ENCODE measurements around the gene SNTA1. TPM values are rescaled to one million over a fixed set of nuclear protein-coding genes. Genes with fewer than 3 reads are reported as not detected.
A peak's percentile ranks its signal among the peaks of the same experiment; 100 is the strongest.

Gene SNTA1
- total RNA-seq, 1 donor from 2014 or later, result 6.9 TPM

DNA sequence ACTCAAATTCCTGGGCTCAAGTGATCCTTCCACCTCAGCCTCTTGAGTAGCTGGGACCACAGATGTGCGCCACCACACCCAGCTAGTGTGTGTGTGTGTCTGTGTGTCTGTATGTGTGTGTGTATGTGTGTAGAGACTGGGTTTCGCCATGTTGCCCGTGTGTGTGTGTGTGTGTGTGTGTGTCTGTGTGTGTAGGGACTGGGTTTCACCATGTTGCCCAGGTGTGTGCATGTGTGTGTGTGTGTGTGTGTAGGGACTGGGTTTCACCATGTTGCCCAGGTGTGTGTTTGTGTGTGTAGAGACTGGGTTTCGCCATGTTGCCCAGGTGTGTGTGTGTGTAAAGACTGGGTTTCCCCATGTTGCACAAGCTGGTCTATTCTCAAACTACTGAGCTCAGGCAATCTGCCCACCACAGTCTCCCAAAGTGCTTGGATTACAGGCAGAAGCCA is 70.5 kb downstream of the SNTA1 start:
- TF ChIP-seq, protein P1, sequence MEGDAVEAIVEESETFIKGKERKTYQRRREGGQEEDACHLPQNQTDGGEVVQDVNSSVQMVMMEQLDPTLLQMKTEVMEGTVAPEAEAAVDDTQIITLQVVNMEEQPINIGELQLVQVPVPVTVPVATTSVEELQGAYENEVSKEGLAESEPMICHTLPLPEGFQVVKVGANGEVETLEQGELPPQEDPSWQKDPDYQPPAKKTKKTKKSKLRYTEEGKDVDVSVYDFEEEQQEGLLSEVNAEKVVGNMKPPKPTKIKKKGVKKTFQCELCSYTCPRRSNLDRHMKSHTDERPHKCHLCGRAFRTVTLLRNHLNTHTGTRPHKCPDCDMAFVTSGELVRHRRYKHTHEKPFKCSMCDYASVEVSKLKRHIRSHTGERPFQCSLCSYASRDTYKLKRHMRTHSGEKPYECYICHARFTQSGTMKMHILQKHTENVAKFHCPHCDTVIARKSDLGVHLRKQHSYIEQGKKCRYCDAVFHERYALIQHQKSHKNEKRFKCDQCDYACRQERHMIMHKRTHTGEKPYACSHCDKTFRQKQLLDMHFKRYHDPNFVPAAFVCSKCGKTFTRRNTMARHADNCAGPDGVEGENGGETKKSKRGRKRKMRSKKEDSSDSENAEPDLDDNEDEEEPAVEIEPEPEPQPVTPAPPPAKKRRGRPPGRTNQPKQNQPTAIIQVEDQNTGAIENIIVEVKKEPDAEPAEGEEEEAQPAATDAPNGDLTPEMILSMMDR (conservative IDR thresholded peaks at IDR 0.05; ENCODE audit: low read depth, low read length), result no peak
- DNase-seq (ENCODE audit: low read depth), result no peak
- no peak overlapping the region for H3K4me3 ChIP-seq (ENCODE audit: low read depth, low read length)

DNA sequence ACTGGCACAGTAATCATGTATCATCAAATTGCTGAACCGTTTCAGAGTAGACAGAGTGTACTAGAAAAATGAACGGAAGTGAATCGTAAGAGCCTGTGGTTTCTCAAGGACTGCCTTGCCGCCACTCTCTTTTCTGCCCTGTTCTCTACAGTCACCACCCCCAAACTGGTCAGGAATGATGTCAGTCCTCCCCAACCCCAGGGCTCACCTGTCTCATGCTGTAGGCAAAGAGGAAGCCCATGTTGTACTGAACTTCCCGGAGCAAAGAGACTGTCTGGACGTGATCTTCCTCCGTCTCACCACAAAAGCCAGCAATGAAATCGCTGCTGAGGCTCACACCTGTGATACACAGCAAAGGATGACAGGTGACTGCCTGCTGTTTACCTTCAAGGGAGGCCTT is 73.3 kb downstream of the SNTA1 start:
- DNase-seq (ENCODE audit: low read depth), result no peak
- TF ChIP-seq, protein P1 (conservative IDR thresholded peaks at IDR 0.05; ENCODE audit: low read depth, low read length), result no peak

DNA sequence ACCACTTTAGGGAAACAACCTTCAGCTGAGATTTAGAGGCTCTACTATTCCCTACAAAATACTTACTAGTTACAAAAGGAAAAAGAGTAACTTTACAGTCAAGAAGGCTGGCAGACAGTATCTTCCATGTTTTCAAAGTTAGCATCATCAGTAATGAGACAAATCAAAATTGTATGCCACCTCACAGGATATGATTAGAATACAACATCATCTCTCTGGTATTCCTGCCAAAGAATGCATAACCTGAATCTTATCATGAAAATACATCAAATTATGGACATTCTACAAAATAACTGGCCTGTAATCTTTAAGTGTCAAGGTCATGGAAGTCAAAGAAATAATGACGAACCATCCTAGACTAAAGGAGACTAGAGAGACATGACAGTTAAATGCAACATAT is 80.7 kb downstream of the SNTA1 start:
- TF ChIP-seq, protein P1 (conservative IDR thresholded peaks at IDR 0.05; ENCODE audit: low read depth, low read length), result no peak
- no peak for DNase-seq (ENCODE audit: low read depth)
- no peak overlapping the region for H3K4me3 ChIP-seq (ENCODE audit: low read depth, low read length)

More for the DNA sequence above, 73.3 kb downstream of the SNTA1 start:
- peak overlapping the region; percentile 16 for H3K4me3 ChIP-seq (ENCODE audit: low read depth, low read length)

DNA sequence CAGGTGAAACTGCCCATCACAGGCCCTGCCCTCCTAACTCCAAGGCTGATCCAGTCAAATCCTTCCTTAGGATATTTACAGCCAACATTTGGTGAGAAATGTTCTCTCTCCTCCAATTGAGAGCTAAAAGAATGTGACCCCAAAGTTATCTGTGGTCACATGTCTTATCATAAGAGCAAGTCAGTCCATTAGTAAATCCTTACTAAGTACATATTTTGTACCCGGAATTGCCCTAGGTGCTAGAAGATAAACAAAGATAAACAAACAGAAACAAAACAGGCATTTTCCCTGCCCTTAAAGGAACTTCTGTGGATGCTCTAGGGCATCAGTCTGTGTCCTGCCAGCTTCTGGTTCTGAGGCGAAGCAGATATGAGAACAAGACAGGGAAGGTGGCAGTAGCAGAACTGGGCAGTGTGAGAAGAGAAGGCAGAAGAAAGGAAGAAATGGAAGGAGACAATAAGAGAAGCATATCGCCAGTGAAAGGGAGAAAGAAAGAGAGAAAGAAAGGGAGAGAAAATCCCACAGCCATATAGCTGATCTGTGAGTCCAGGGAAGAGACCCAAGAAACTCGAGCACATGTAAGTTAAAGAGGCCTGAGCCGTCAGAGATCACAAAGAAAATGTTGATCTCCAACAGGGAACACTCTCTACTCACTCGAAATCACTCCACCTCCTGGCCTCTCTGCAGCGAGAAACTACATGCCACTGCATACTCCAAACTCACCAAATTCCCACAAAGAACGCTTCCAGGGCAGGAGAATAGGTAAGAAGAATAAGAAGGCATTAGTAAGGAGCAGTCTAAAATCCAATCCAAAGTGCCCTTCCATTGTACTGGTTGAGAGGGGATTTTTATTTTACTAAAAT is 83.9 kb downstream of the SNTA1 start:
- DNase-seq (ENCODE audit: low read depth), result no peak

More for the DNA sequence above, 83.9 kb downstream of the SNTA1 start:
- no peak overlapping the region for H3K4me3 ChIP-seq (ENCODE audit: low read depth, low read length)
- TF ChIP-seq, protein P1 (conservative IDR thresholded peaks at IDR 0.05; ENCODE audit: low read depth, low read length), result no peak

Other genes with a start within 250 kb of the SNTA1 start
- not detected in 2 replicates for gene BPIFA3, start 226.4 kb downstream of the SNTA1 start, total RNA-seq
- not detected in 2 replicates for gene BPIFA1, start 207.8 kb downstream of the SNTA1 start, total RNA-seq
- not detected in 2 replicates for gene BPIFB1, start 160.5 kb downstream of the SNTA1 start, total RNA-seq
- 28.8 and 42.1 TPM in 2 replicates for gene CDK5RAP1, start 42.2 kb downstream of the SNTA1 start, total RNA-seq
- gene CBFA2T2, start 46.3 kb upstream of the SNTA1 start, total RNA-seq, result 3.3 and 8.4 TPM in 2 replicates
- not detected in 2 replicates for gene C20orf144, start 218.6 kb upstream of the SNTA1 start, total RNA-seq
- gene ACTL10, start 223.2 kb upstream of the SNTA1 start, total RNA-seq, result 2.2 TPM in 2 replicates
- 13.2 and 26.9 TPM in 2 replicates for gene NECAB3, start 230.7 kb upstream of the SNTA1 start, total RNA-seq
- gene E2F1, start 242.6 kb upstream of the SNTA1 start, total RNA-seq, result 17.1 and 35.0 TPM in 2 replicates

Data from epithelial cell of proximal tubule (primary cell).